K562 (cell line): Measurements from ENCODE around the gene LRRC59. TPM values are rescaled to one million over a fixed set of nuclear protein-coding genes. Genes with fewer than 3 reads are reported as not detected.
A peak's percentile ranks its signal among the peaks of the same experiment; 100 is the strongest.

Experiments used
- ATAC-seq: fragments of 200-7000 bp; cut with Tn5 transposase; 3 replicates; pipeline ENCODE4 v1.9.1; 2020; ENCODE audit warnings: moderate library complexity
- BruUV-seq: library from RNA; stranded (reverse); fragments of 400-500 nt; replicated peaks from 2 replicates; lab custom pipeline; 2021; lab: Mats Ljungman, UMichigan
- CTCF ChIA-PET: fragments of 300-600 bp; formaldehyde crosslinking; extraction: SDS; loops from one replicate; lab custom pipeline; 2021; ENCODE audit warnings: low intra/inter-chr PET ratio; lab: Yijun Ruan, JAX
- POLR2A ChIA-PET: fragments of 300-600, 350-650 bp; sonication (Branson Sonifier 250); formaldehyde crosslinking; extraction: SDS; loops from one replicate; lab custom pipeline; 2021; ENCODE audit warnings: antibody characterized with exemption, inconsistent platforms; lab: Yijun Ruan, JAX
- DNase-seq, 4 experiments: peaks; one replicate each; pipeline versions ENCODE4 v3.0.0 to v3.0.0-alpha.2; 2011 to 2018; ENCODE audit warnings: low spot score in 3 of 4, mixed read lengths in 3 of 4; ENCODE audit errors: extremely low read depth in 1 of 4
- FAIRE-seq: peaks from 2 replicates; lab custom pipeline; 2011; peaks lifted over from hg19 to GRCh38; lab: Jason Lieb, UNC
- H2AFZ ChIP-seq: 2 replicates; pipeline ENCODE4 v1.6.0; 2011; ENCODE audit warnings: low read depth, low read length, control low read depth, inconsistent platforms
- H3K27ac ChIP-seq: fragments of 200-600 bp; 3 replicates; pipeline ENCODE4 v1.8.0; 2011; ENCODE audit warnings: low read depth, mild to moderate bottlenecking, control low read depth, inconsistent platforms, low read length, moderate library complexity, mixed read lengths; ENCODE audit errors: extremely low read depth
- H3K27me3 ChIP-seq, 2 experiments: fragments of 300-600 bp in 1 of 2; 2 replicates in 1 of 2; 3 replicates in 1 of 2; pipeline versions ENCODE4 v1.6.0 to v1.8.0; 2011; ENCODE audit warnings: inconsistent platforms in 2 of 2, low read length in 2 of 2, mild to moderate bottlenecking in 1 of 2, mixed read lengths in 1 of 2, moderate library complexity in 1 of 2; ENCODE audit not compliant: control insufficient read depth in 2 of 2, insufficient read depth in 2 of 2
- H3K36me3 ChIP-seq: fragments of 300-600 bp; 3 replicates; pipeline ENCODE4 v1.8.0; 2011; ENCODE audit warnings: mild to moderate bottlenecking, low read length, inconsistent platforms; ENCODE audit not compliant: control insufficient read depth, insufficient read depth
- H3K4me1 ChIP-seq, 2 experiments: fragments of 200-600 bp in 1 of 2; replicated peaks in 1 of 2; 2 replicates in 1 of 2; 3 replicates in 1 of 2; pipeline versions ENCODE4 v1.5.1 to v1.8.0; 2011; ENCODE audit warnings: inconsistent platforms in 2 of 2, low read length in 2 of 2, mild to moderate bottlenecking in 1 of 2, mixed read lengths in 1 of 2, moderate library complexity in 1 of 2; ENCODE audit not compliant: control insufficient read depth in 2 of 2, insufficient read depth in 2 of 2
- H3K4me2 ChIP-seq: 2 replicates; pipeline ENCODE4 v1.6.1; 2011; ENCODE audit warnings: low read length, control low read depth, inconsistent platforms, mixed read lengths; ENCODE audit not compliant: insufficient read depth
- H3K4me3 ChIP-seq: fragments of 200-600 bp; sonication (generic), shearing (Covaris generic); 2 replicates; pipeline ENCODE4 v1.5.1; 2016; ENCODE audit warnings: control low read depth, inconsistent platforms
- H3K79me2 ChIP-seq: fragments of 200-600 bp; 3 replicates; pipeline ENCODE4 v1.8.0; 2011; ENCODE audit warnings: low read length, inconsistent platforms; ENCODE audit not compliant: control insufficient read depth, insufficient read depth
- H3K9ac ChIP-seq, 2 experiments: 2 replicates each; pipeline versions ENCODE4 v1.6.0 to v1.6.1; 2011; ENCODE audit warnings: low read depth in 2 of 2, low read length in 2 of 2, control low read depth in 1 of 2, inconsistent platforms in 1 of 2, mild to moderate bottlenecking in 1 of 2, mixed read lengths in 1 of 2; ENCODE audit not compliant: insufficient read depth in 1 of 2
- H3K9me1 ChIP-seq: one replicate; pipeline ENCODE4 v1.6.0; 2011; ENCODE audit warnings: inconsistent platforms, mild to moderate bottlenecking, low read length, moderate library complexity; ENCODE audit not compliant: control insufficient read depth, insufficient read depth
- H3K9me3 ChIP-seq: replicated peaks from 2 replicates; pipeline ENCODE4 v1.5.1; 2011; ENCODE audit warnings: low read depth, low read length, inconsistent platforms; ENCODE audit not compliant: control insufficient read depth, insufficient read depth
- H4K20me1 ChIP-seq: replicated peaks from 2 replicates; pipeline ENCODE4 v1.6.1; 2011; ENCODE audit warnings: low read length, inconsistent platforms, mixed read lengths; ENCODE audit not compliant: control insufficient read depth, insufficient read depth
- BDP1 ChIP-seq: IDR thresholded peaks from 3 replicates; pipeline ENCODE4 v1.6.1; 2011; ENCODE audit not compliant: insufficient read length, insufficient read depth
- MIER1 ChIP-seq: fragments of 450-650 bp; IDR thresholded peaks from 2 replicates; pipeline ENCODE4 v1.6.1; 2016; ENCODE audit warnings: antibody characterized with exemption, mild to moderate bottlenecking, low read depth
- NRF1 ChIP-seq, 2 experiments: fragments of 450-650 bp; IDR thresholded peaks in 1 of 2; conservative IDR thresholded peaks in 1 of 2; 2 replicates each; pipeline ENCODE4 v1.6.1; 2014; ENCODE audit warnings: mild to moderate bottlenecking in 2 of 2
- ZKSCAN1 ChIP-seq: fragments of 150-350 bp; IDR thresholded peaks from 2 replicates; pipeline ENCODE4 v1.6.1; 2016; ENCODE audit warnings: low read depth, low read length
- ZSCAN29 ChIP-seq: fragments of 450-650 bp; IDR thresholded peaks from 2 replicates; pipeline ENCODE4 v1.6.1; 2017
- WGBS: fragments of 100-300 bp; shearing (Covaris generic); methylation state at CpG from one replicate; pipeline ENCODE4 v1.1.6; 2016; ENCODE audit warnings: low coverage, mixed read lengths; ENCODE audit not compliant: insufficient coverage; ENCODE audit errors: missing lambda C conversion rate; 5-methylcytosine and 5-hydroxymethylcytosine counted together
- in situ Hi-C: fragments of 300-500 bp; cut with MboI; formaldehyde crosslinking; loops from 4 replicates; pipeline ENCODE4 v1.15.0; 2018; ENCODE audit warnings: inconsistent platforms, mixed read lengths
- intact Hi-C: fragments of 100-400 bp; cut with micrococcal nuclease; formaldehyde crosslinking; loops from 2 replicates; pipeline ENCODE4 v1.14.2; 2022
- polyA plus RNA-seq, 8 experiments: library from polyadenylated mRNA; depleted of rRNA in 4 of 8; stranded (reverse) in 5 of 8; unstranded in 3 of 8; fragments of >200 nt; fragmentation: Nextera tagmentation in 2 of 8; fragmentation: Illumina TruSeq in 1 of 8; extraction: Ambion mirVana in 2 of 8; extraction: Trizol in 1 of 8; gene quantifications; 2 replicates each; pipeline versions ENCODE4 v1.2.1 to v1.2.3, GENCODE V29; 2011 to 2014; ENCODE audit warnings: inconsistent platforms in 1 of 8, missing spikeins in 1 of 8
- total RNA-seq, 7 experiments: library from RNA; depleted of rRNA in 6 of 7; stranded (reverse); fragments of >200 nt in 6 of 7; fragmentation: Illumina TruSeq in 2 of 7; extraction: Trizol in 2 of 7; gene quantifications; 2 replicates each; pipeline versions ENCODE4 v1.2.1 to v1.2.3, GENCODE V29; 2011 to 2021; ENCODE audit warnings: low replicate concordance in 1 of 7

The LRRC59 gene
- total and polyA plus RNA-seq, 9 of the 15 experiments (the other 6 are each of a cell fraction or from before 2014, with no cell fraction given), result 27.8 to 244 (median 154) TPM

GRCh38 chr17:50352072-50352692 is 45.1 kb downstream of the LRRC59 start:
- no peaks in the 10 kb centered on the region; the same call in 1 of the 2 replicates for H4K20me1 ChIP-seq
- no peak overlapping the region for H3K4me3 ChIP-seq
- ATAC-seq, result no peak
- intact Hi-C loops, result no loop called here
- 57% methylated on average over 6 of the region's 6 CpGs for WGBS
- TF ChIP-seq ZSCAN29, result no peak
- TF ChIP-seq NRF1 (conservative IDR thresholded peaks at IDR 0.05 in 1 of 2, IDR thresholded peaks at IDR 0.05 in 1 of 2), result 0 out of 4 replicates have a peak, but pooled peaks of 1 of the 2 experiments have one; percentile 15
- no peak overlapping the region for H3K4me2 ChIP-seq
- peaks cover 3 to 34% of the 10 kb centered on the region in 2 experiments; a peak in 4 of 5 replicates for H3K4me1 ChIP-seq
- in situ Hi-C loops, result no loop called here
- H3K9ac ChIP-seq, result no peak overlapping the region
- FAIRE-seq, result no peak
- H3K9me1 ChIP-seq, result peaks cover 3% of the 10 kb centered on the region
- BruUV-seq, result no TSS peak
- H3K79me2 ChIP-seq, result peaks cover 8% of the 10 kb centered on the region; the same call in 2 of the 3 replicates
- ChIA-PET CTCF (no interaction called here), POLR2A (interaction anchor here (0.6 to 2.6 kb wide), 2 partner anchors 10 to 16 kb away, joined by 3 to 8 read pairs; no protein-coding TSS in a partner anchor)
- H3K36me3 ChIP-seq, result peaks cover 34% of the 10 kb centered on the region; the same call in 1 of the 3 replicates
- H2AFZ ChIP-seq, result no peak overlapping the region
- H3K27me3 ChIP-seq, result no peaks in the 10 kb centered on the region; a peak in 1 of 5 replicates
- no peak for DNase-seq
- no peaks in the 10 kb centered on the region for H3K9me3 ChIP-seq
- no peak overlapping the region for H3K27ac ChIP-seq

GRCh38 chr17:50350733-50351132 is 46.6 kb downstream of the LRRC59 start:
- FAIRE-seq (no peak), DNase-seq (no peak), ATAC-seq (no peak)
- intact Hi-C loops, result no loop called here
- 67% methylated on average over 2 of the region's 2 CpGs for WGBS
- no peak overlapping the region for H3K27ac ChIP-seq
- no peak overlapping the region for H3K9ac ChIP-seq
- no peak for TF ChIP-seq ZKSCAN1
- TF ChIP-seq BDP1, result no peak
- no peak for TF ChIP-seq MIER1
- H3K27me3 ChIP-seq, result no peaks in the 10 kb centered on the region; a peak in 1 of 5 replicates
- H3K4me3 ChIP-seq, result no peak overlapping the region
- POLR2A ChIA-PET, result interaction anchor here (2.6 kb wide), 1 partner anchor 11 kb away, joined by 8 read pairs; no protein-coding TSS in a partner anchor
- peaks cover 18% of the 10 kb centered on the region for H3K79me2 ChIP-seq
- H3K9me3 ChIP-seq, result no peaks in the 10 kb centered on the region
- peaks cover 8 to 40% of the 10 kb centered on the region in 2 experiments; a peak in 4 of 5 replicates for H3K4me1 ChIP-seq
- H3K4me2 ChIP-seq, result no peak overlapping the region
- CTCF ChIA-PET, result no interaction called here
- peaks cover 3% of the 10 kb centered on the region for H3K9me1 ChIP-seq
- H2AFZ ChIP-seq, result no peak overlapping the region
- H3K36me3 ChIP-seq, result peaks cover 19% of the 10 kb centered on the region; the same call in 1 of the 3 replicates
- in situ Hi-C loops, result no loop called here
- no TSS peak for BruUV-seq
- H4K20me1 ChIP-seq, result no peaks in the 10 kb centered on the region; the same call in 1 of the 2 replicates
